ENCODE data around the gene BRF1. TPM values are rescaled to one million over a fixed set of nuclear protein-coding genes. Genes with fewer than 3 reads are reported as not detected.

The BRF1 gene
- total and polyA plus RNA-seq, 3 donors from 2014 or later: 30.3 to 112 (median 95.3) TPM

GRCh38 chr14:105322791-105323556 lies 22.2 kb upstream of the BRF1 start:
- no peak for TF ChIP-seq POLR2A (IDR thresholded peaks at IDR 0.05)
- no peak for TF ChIP-seq CTCF (IDR thresholded peaks at IDR 0.05)
- H3K4me3 ChIP-seq: no peak overlapping the region
- no peak overlapping the region for H3K27ac ChIP-seq
- intact Hi-C loops (cut with DNase I; ENCODE audit: low total_unique reads): no loop called here
- WGBS, 2 donors: 84 to 86% methylated on average over 25 to 27 of the region's 27 CpGs
- H3K27me3 ChIP-seq: no peaks in the 10 kb centered on the region
- H3K9me3 ChIP-seq: no peaks in the 10 kb centered on the region
- no peak for DNase-seq
- H3K4me1 ChIP-seq: peaks cover 15% of the 10 kb centered on the region
- H3K36me3 ChIP-seq (ENCODE audit: low read depth, missing control alignments): no peaks in the 10 kb centered on the region

- Histone ChIP-seq H3K4me3 (no peak overlapping the region), H3K27me3 (no peaks in the 10 kb centered on the region), H3K27ac (peak overlapping the region in 1 of 2 donors; percentile 61), H3K36me3 (ENCODE audit: low read depth, missing control alignments) (no peaks in the 10 kb centered on the region), H3K4me1 (peaks cover 33% of the 10 kb centered on the region), H3K9me3 (no peaks in the 10 kb centered on the region)
- 30 to 41% methylated on average over 9 to 11 of the region's 11 CpGs for WGBS, 2 donors
- TF ChIP-seq CTCF (IDR thresholded peaks at IDR 0.05) (peak in 1 of 3 experiments; percentile 9), POLR2A (IDR thresholded peaks at IDR 0.05) (no peak)
- intact Hi-C loops (cut with DNase I; ENCODE audit: low total_unique reads): no loop called here
- no peak for DNase-seq
Observed at GRCh38 chr14:105317546-105317945, 16.7 kb upstream of the BRF1 start.

GRCh38 chr14:105316968-105317510 lies 16.2 kb upstream of the BRF1 start:
- TF ChIP-seq CTCF (IDR thresholded peaks at IDR 0.05): no peak
- TF ChIP-seq POLR2A (IDR thresholded peaks at IDR 0.05): no peak
- Histone ChIP-seq H3K36me3 (ENCODE audit: low read depth, missing control alignments) (no peaks in the 10 kb centered on the region), H3K4me1 (peaks cover 33% of the 10 kb centered on the region), H3K27ac (peak overlapping the region in 1 of 2 donors; percentile 61), H3K9me3 (no peaks in the 10 kb centered on the region), H3K4me3 (no peak overlapping the region), H3K27me3 (no peaks in the 10 kb centered on the region)
- intact Hi-C loops (cut with DNase I; ENCODE audit: low total_unique reads): no loop called here
- no peak for DNase-seq
- 53 to 59% methylated on average over 18 of the region's 18 CpGs for WGBS, 2 donors

- Histone ChIP-seq H3K27me3 (no peaks in the 10 kb centered on the region), H3K4me3 (no peak overlapping the region), H3K36me3 (ENCODE audit: low read depth, missing control alignments) (no peaks in the 10 kb centered on the region), H3K4me1 (peaks cover 33% of the 10 kb centered on the region), H3K27ac (no peak overlapping the region), H3K9me3 (no peaks in the 10 kb centered on the region)
- 81 to 85% methylated on average over 9 to 10 of the region's 10 CpGs for WGBS, 2 donors
- intact Hi-C loops (cut with DNase I; ENCODE audit: low total_unique reads): no loop called here
- TF ChIP-seq CTCF (IDR thresholded peaks at IDR 0.05) (no peak), POLR2A (IDR thresholded peaks at IDR 0.05) (no peak)
- no peak for DNase-seq
Observed at GRCh38 chr14:105316577-105316941, 15.8 kb upstream of the BRF1 start.

Measured in testis (tissue), 3 donors.